IPS DF 19.7 (cell line): ENCODE results near the gene LYRM4.

Experiments
- DNase-seq: peaks from one replicate; pipeline ENCODE4 v3.0.0-alpha.2; 2013; ENCODE audit warnings: low read depth, low spot score

LYRM4 gene

GRCh38 chr6:5099537-5099936 lies 161.2 kb downstream of the LYRM4 start:
- no peak for DNase-seq

GRCh38 chr6:5098501-5099270 lies 162.1 kb downstream of the LYRM4 start:
- DNase-seq: no peak

- DNase-seq: no peak
Observed at GRCh38 chr6:5096482-5096881, 164.3 kb downstream of the LYRM4 start.

- no peak for DNase-seq
Observed at GRCh38 chr6:5095236-5095635, 165.5 kb downstream of the LYRM4 start.

- no peak for DNase-seq
Observed at GRCh38 chr6:5094327-5094726, 166.4 kb downstream of the LYRM4 start.

GRCh38 chr6:5093231-5094015 lies 167.3 kb downstream of the LYRM4 start:
- DNase-seq: no peak

GRCh38 chr6:5091210-5092069 lies 169.3 kb downstream of the LYRM4 start:
- no peak for DNase-seq

GRCh38 chr6:5090603-5091002 lies 170.1 kb downstream of the LYRM4 start:
- no peak for DNase-seq

GRCh38 chr6:5089481-5090438 lies 171.0 kb downstream of the LYRM4 start:
- no peak for DNase-seq

- no peak for DNase-seq
Observed at GRCh38 chr6:5088780-5089179, 172.0 kb downstream of the LYRM4 start.

- no peak for DNase-seq
Observed at GRCh38 chr6:5087389-5087788, 173.4 kb downstream of the LYRM4 start.

- DNase-seq: no peak
Observed at GRCh38 chr6:5086294-5086890, 174.4 kb downstream of the LYRM4 start.

GRCh38 chr6:5085648-5086293 lies 175.0 kb downstream of the LYRM4 start:
- DNase-seq: no peak

GRCh38 chr6:5084781-5085647 lies 175.7 kb downstream of the LYRM4 start, which contains the start of gene PPP1R3G:
Gene PPP1R3G (plus strand): TSS chr6:5085341. CDS start chr6:5085486, 145 bp downstream.
- no peak for DNase-seq

- no peak for DNase-seq
Observed at GRCh38 chr6:5084360-5084780, 176.4 kb downstream of the LYRM4 start.

- DNase-seq: no peak
Observed at GRCh38 chr6:5083813-5084359, 176.9 kb downstream of the LYRM4 start.

- DNase-seq: no peak
Observed at GRCh38 chr6:5083307-5083583, 177.5 kb downstream of the LYRM4 start.

- DNase-seq: no peak
Observed at GRCh38 chr6:5082487-5083306, 178.1 kb downstream of the LYRM4 start.
